Mucosa of rectum (tissue), 2 donors: ENCODE data around the gene TPRN.

Experiments
- H3K27ac ChIP-seq, 2 donors: one replicate each; pipeline ENCODE4 v1.7.0; 2013; ENCODE audit warnings: inconsistent platforms in 2 of 2, low read depth in 2 of 2, low read length in 2 of 2
- H3K27me3 ChIP-seq, 2 donors: one replicate each; pipeline ENCODE4 v1.7.0; 2013; ENCODE audit warnings: low read length in 2 of 2; ENCODE audit not compliant: control insufficient read depth in 2 of 2, insufficient read depth in 2 of 2
- H3K36me3 ChIP-seq, 2 donors: one replicate each; pipeline ENCODE4 v1.7.0; 2013; ENCODE audit warnings: low read length in 2 of 2; ENCODE audit not compliant: control insufficient read depth in 2 of 2, insufficient read depth in 2 of 2
- H3K4me1 ChIP-seq, 2 donors: one replicate each; pipeline ENCODE4 v1.7.0; 2013; ENCODE audit warnings: low read length in 2 of 2, mild to moderate bottlenecking in 1 of 2; ENCODE audit not compliant: control insufficient read depth in 2 of 2, insufficient read depth in 2 of 2
- H3K4me3 ChIP-seq, 2 donors: one replicate each; pipeline ENCODE4 v1.7.0; 2013; ENCODE audit warnings: low read length in 2 of 2
- H3K9ac ChIP-seq, 2 donors: one replicate each; pipeline ENCODE4 v1.7.0; 2013; ENCODE audit warnings: low read length in 2 of 2, low read depth in 1 of 2, mild to moderate bottlenecking in 1 of 2
- H3K9me3 ChIP-seq, 2 donors: one replicate each; pipeline ENCODE4 v1.7.0; 2013; ENCODE audit warnings: low read length in 2 of 2; ENCODE audit not compliant: control insufficient read depth in 2 of 2
- donor health status: healthy.
- donor health status: Normal muscosa, but diverticular disease.

TPRN gene

GRCh38 chr9:137147091-137147792 lies 53.3 kb downstream of the TPRN start:
- Histone ChIP-seq H3K4me3 (no peak overlapping the region), H3K4me1 (no peaks in the 10 kb centered on the region), H3K27ac (no peak overlapping the region), H3K36me3 (no peaks in the 10 kb centered on the region), H3K27me3 (peaks cover 6 to 9% of the 10 kb centered on the region in 2 donors), H3K9ac (no peak overlapping the region), H3K9me3 (no peaks in the 10 kb centered on the region)

- Histone ChIP-seq H3K4me1 (no peaks in the 10 kb centered on the region), H3K4me3 (no peak overlapping the region), H3K9ac (no peak overlapping the region), H3K27me3 (peaks cover 12 to 17% of the 10 kb centered on the region in 2 donors), H3K9me3 (no peaks in the 10 kb centered on the region), H3K36me3 (no peaks in the 10 kb centered on the region), H3K27ac (no peak overlapping the region)
These were observed 54.0 kb downstream of the TPRN start for GRCh38 chr9:137146527-137146918.

GRCh38 chr9:137145731-137146526 lies 54.6 kb downstream of the TPRN start:
- no peak overlapping the region for H3K4me3 ChIP-seq
- no peaks in the 10 kb centered on the region for H3K4me1 ChIP-seq
- no peaks in the 10 kb centered on the region for H3K36me3 ChIP-seq
- no peak overlapping the region for H3K9ac ChIP-seq
- peaks cover 12 to 21% of the 10 kb centered on the region in 2 donors for H3K27me3 ChIP-seq
- H3K9me3 ChIP-seq, result no peaks in the 10 kb centered on the region
- H3K27ac ChIP-seq, result no peak overlapping the region

GRCh38 chr9:137143459-137143858 lies 57.1 kb downstream of the TPRN start:
- H3K4me3 ChIP-seq, result no peak overlapping the region
- H3K9me3 ChIP-seq, result no peaks in the 10 kb centered on the region
- no peaks in the 10 kb centered on the region for H3K36me3 ChIP-seq
- H3K27me3 ChIP-seq, result peaks cover 25 to 37% of the 10 kb centered on the region in 2 donors
- no peak overlapping the region for H3K9ac ChIP-seq
- no peak overlapping the region for H3K27ac ChIP-seq
- H3K4me1 ChIP-seq, result no peaks in the 10 kb centered on the region

- H3K9me3 ChIP-seq, result no peaks in the 10 kb centered on the region
- no peaks in the 10 kb centered on the region for H3K4me1 ChIP-seq
- H3K27ac ChIP-seq, result no peak overlapping the region
- H3K27me3 ChIP-seq, result peaks cover 34 to 45% of the 10 kb centered on the region in 2 donors
- no peak overlapping the region for H3K9ac ChIP-seq
- no peak overlapping the region for H3K4me3 ChIP-seq
- H3K36me3 ChIP-seq, result no peaks in the 10 kb centered on the region
These were observed 58.3 kb downstream of the TPRN start for GRCh38 chr9:137141976-137142936.
